ENCODE measurements around the gene ASAP2.

ASAP2 gene

GRCh38 chr2:9244985-9245544, 38.5 kb downstream of the ASAP2 start:
- H3K4me3 ChIP-seq: no peak overlapping the region
- no peak overlapping the region for H3K27ac ChIP-seq
- no peak for TF ChIP-seq CTCF (IDR thresholded peaks at IDR 0.05)
- DNase-seq (ENCODE audit: low spot score): no peak

GRCh38 chr2:9247177-9247576, 40.6 kb downstream of the ASAP2 start:
- DNase-seq (ENCODE audit: low spot score): no peak
- Histone ChIP-seq H3K27ac (peak overlapping the region in 1 of 2 donors; percentile 50), H3K4me3 (peak overlapping the region; percentile 1)
- TF ChIP-seq CTCF (IDR thresholded peaks at IDR 0.05): no peak

GRCh38 chr2:9247786-9248185, 41.2 kb downstream of the ASAP2 start:
- DNase-seq (ENCODE audit: low spot score): no peak
- Histone ChIP-seq H3K4me3 (peak overlapping the region; percentile 1), H3K27ac (peak overlapping the region in 1 of 2 donors; percentile 50)
- TF ChIP-seq CTCF (IDR thresholded peaks at IDR 0.05): no peak

GRCh38 chr2:9248363-9248762, 41.8 kb downstream of the ASAP2 start:
- TF ChIP-seq CTCF (IDR thresholded peaks at IDR 0.05): no peak
- Histone ChIP-seq H3K27ac (peak overlapping the region; percentile 53 to 86), H3K4me3 (no peak overlapping the region)
- no peak for DNase-seq (ENCODE audit: low spot score)

GRCh38 chr2:9249020-9249800, 42.6 kb downstream of the ASAP2 start:
- Histone ChIP-seq H3K4me3 (peak overlapping the region; percentile 6), H3K27ac (peak overlapping the region; percentile 53 to 86)
- no peak for TF ChIP-seq CTCF (IDR thresholded peaks at IDR 0.05)
- no peak for DNase-seq (ENCODE audit: low spot score)

- TF ChIP-seq CTCF (IDR thresholded peaks at IDR 0.05): no peak
- Histone ChIP-seq H3K27ac (peak overlapping the region in 1 of 2 donors; percentile 86), H3K4me3 (peak overlapping the region; percentile 6)
- no peak for DNase-seq (ENCODE audit: low spot score)
Observed at GRCh38 chr2:9250091-9250490, 43.5 kb downstream of the ASAP2 start.

Data from coronary artery (tissue), 2 donors.